ENCODE data around the gene AFF2.
"Not testable (repeated sequence)": the region's sequence is repeated elsewhere in the genome, so short reads cannot be mapped to it uniquely, and the experiment has no call there.

AFF2 gene

DNA sequence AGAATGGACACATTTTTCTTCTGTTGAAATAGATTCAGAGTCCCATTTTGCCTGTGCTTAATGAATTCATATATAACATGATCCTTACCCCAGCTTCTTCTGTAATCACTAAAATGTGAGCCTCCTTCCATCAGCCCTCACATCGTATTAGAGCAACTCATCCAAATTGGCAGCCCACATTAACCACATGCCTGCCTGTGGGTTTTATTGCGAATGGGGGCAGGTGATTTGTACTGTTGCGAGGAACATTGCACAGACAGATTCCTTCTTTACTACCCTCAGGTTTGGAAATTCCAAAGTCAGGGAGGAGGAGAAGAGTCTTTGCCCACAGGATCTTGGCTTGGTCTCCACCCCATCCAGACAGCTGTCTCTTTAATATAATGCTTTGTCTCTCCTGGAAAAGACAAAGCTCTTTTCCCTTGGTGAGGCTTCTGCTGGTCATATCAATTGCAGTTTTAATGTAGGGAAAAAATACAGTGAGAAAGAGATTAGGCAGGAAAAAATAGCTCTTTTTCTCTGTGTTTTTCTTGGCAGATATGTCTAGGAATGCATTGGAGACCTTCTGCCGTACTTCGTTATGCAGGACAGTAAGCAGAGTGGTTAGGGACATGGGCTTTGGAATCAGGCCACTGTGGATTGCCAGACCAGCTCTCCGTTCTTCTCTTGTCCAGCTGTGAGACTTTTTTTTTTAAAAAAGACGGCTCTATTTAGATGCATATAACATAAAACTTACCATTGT lies 371.2 kb downstream of the AFF2 start:
- DNase-seq: no peak

DNA sequence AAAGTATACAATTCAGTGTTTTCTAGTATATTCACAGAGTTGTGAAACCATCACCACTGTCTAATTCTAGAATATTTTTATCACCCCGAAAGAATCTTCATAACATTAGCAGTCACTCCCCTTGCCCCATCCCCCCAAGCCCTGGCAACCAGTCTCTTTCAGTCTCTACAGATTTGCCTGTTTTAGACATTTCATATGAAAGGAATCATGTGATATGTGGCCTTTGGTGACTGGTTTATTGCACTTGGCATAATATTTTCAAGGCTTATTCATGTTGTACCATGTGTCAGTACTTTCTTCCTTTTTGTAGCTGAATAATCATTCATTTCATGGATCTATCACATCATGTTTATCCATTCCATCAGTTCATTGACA lies 371.7 kb downstream of the AFF2 start:
- DNase-seq: no peak

DNA sequence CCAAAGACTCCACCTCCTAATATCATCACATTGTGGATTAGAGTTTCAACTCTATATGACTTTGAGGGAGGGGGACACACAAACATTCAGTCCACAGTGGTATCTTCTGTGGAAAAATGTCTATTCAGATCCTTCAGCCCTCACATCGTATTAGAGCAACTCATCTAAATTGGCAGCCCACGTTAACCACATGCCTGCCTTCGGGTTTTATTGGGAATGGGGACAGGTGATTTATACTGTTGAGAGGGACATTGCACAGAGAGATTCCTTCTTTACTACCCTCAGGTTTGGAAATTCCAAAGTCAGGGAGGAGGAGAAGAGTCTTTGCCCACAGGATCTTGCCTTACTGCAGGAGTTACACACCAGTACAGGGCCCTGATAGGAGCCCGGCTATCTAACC lies 372.5 kb downstream of the AFF2 start:
- no peak for DNase-seq

DNA sequence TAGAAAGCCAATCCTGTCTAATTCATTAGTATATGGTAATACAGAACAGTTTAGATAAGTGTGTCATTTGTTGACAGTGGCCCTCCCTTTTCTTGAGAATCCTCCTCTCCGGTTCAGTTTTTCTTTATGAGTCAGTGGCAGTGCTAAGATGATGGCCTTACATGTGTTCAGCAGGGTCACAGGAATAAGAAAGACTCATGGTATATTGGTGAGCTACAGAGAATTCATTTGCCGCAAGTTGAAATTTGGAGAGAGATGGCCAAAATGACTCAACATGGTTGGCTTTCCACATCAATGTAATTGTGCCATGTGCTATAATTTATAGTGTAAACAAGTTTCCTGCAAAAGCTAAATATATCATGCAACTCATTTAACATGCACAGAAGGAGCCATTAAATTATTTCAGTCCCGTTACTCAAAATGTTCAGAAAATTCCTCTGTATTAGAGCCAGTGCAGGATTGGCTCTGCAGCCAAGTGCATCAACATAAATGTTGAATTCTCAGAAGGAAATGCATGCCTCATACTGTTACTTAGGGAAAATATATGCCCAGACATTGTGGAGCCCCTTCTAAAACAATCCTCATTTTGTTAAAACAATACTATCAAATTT lies 374.3 kb downstream of the AFF2 start:
- no peak for DNase-seq

DNA sequence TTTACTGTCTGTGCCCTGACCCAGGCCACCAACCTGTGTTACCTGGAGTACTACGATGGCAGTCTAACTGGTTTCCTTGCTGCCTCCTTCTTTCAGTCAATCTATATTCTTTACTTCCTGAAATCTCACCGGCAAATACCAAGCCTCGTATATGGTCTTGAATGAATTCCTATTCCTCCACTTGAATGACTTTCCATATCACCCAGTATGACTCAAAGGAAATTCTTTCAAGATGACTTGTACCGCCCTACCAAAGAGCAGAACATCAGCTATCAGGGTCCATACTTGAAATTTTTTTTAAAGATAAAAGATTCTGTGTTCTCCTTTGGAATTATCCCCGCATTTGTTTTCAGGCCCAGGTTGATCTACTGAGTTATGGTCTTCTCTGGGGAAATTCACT lies 378.0 kb downstream of the AFF2 start:
- no peak for DNase-seq

DNA sequence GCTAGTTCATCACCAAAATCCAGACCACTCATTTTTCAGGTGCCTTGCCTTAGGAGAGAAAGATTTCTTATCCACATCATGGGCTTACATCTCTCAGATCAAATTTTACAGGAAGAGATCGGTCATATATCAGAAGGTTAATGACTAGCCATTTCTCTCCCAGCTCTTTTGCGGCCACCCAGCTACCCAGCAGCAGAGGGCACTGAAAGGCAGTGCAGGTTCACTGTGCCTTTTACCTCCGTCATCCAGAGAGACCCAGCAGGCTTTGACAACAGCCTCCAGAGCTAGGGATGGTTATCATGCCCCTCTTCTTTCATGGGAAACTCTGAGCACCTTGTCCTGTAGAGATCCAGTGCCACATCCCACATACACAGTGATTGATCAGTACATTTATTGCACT lies 384.8 kb downstream of the AFF2 start:
- no peak for DNase-seq

DNA sequence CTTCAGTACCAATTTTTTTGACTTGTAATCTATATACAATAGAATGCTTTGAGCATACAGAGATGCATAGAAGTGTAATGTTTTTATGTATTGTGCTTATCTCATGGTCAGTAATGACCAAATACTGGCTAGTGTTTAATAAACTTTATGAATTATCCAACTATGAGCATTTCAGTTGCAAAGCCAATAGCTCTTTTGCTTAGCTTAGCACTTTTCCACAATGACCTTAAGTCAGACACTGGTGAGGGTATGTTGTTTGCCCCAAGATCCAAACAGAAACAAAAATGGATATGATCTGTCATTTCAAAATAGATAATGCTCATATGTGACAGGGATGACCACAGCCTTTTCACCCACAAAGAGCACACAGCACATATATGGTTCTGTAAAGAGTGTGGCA lies 393.0 kb downstream of the AFF2 start:
- DNase-seq: no peak

DNA sequence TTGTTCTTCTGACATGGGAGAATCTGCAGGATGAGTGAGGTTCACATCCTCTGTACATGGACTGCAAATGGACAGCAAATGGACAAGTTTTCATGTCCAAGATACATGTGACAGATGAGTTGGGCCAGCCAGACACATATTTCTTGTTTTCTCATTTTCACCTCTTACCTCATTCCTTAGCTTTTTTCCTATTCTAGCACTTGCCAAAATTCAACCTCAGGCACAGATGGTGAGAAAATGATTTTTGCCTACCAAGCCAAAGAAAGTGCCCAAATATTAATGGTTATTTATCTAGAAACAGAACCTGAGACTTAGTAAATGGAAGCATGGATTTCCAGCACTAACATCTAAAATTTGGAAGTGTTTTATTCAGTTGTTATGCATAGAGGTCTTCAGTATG lies 402.2 kb downstream of the AFF2 start:
- DNase-seq: no peak

DNA sequence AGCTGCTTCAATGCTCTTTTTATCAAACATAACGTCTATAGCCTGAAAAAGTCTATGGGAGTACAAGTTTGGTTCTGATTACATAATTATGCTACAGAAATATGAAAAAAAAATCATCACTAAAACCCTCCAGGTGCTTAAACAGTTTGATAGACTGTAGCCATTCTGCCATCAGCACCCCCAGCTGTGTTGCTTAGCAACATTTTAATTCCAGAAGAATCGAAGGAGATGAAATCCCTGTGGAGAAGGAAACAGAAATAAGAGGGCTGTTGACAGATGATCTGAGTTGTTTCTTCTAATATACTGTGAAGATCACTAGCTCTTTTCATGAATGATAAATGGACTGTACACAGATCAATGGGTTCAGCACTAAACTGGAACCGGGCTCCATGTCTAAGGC lies 402.8 kb downstream of the AFF2 start:
- DNase-seq: no peak

DNA sequence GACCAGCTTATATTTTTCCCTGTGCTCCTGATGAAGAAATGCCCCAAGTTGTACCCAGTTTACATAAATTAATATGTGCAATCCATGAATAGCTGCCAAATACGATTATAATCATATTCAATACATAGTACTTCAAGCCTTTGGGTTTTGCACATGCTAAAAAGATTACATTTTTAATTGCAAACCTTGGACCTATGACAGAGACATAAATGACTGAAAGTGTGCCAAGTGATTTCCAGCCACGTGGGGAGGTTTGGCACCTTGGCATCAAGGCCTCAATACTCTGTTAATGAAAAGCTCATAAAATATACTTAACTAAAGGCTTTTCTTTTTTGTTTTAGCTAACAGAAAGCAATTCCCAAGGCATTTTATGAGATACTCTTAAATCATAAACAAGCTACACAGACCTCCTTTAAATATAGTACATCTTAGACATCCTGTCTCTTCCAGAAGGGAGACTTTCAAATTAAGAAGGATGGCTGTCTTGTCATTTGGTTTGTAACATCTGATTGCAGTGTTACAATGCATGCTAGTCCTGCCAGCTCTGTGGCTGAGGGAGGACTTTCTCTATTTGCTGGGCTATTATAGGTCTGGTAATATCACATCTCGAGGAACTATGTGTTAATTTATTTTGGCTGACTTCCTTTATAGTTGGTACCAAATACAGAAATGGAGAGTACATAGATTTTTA lies 404.1 kb downstream of the AFF2 start:
- no peak for DNase-seq

DNA sequence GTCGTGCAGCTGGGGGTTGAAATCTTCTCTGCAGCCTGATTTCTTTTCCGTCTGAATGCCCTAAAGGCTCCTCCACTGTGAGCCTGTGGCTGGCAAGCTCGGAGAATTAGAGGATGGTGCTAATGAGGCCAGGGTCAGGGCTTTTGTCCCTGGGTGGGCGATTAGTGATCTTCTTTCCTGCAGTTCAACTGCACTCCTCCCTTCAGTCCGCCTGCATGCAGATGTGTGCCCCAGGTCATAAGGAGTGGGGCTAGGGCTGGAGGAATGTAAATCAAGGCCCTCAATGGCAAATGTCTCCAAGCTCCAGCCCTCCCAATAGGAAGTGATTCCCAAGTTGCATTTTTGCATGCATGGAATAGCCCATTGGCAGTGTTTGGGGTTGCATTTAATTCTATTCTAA lies 405.0 kb downstream of the AFF2 start:
- no peak for DNase-seq

DNA sequence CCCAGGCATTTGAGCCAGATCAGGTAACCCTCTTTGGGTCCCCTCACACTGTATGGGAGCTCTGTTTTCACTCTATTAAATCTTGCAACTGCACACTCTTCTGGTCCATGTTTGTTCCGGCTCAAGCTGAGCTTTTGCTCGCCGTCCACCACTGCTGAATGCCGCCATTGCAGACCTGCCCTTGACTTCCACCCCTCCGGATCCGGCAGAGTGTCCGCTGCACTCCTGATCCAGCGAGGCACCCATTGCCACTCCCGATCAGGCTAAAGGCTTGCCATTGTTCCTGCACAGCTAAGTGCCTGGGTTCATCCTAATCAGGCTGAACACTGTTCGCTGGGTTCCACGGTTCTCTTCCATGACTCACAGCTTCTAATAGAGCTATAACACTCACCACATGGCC lies 406.2 kb downstream of the AFF2 start:
- DNase-seq: not testable (repeated sequence)

DNA sequence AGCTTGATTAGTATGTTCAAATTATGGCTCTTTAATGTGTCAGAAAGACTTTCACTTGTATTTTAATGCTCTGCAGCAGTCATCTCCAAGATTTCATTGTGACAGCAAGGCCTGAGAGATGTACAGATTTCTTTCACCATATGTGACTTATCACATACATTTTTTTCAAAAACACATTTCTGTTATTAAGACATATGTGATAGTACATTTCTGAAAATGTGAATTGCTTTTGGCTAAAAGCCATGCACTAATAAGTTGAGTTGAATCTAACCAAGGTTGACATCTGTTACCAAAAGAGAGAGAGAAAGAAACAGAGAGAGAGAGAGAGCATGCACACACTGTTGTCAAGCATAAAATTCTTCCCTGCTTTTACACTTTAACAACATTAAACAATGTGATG lies 409.3 kb downstream of the AFF2 start:
- DNase-seq: no peak

DNA sequence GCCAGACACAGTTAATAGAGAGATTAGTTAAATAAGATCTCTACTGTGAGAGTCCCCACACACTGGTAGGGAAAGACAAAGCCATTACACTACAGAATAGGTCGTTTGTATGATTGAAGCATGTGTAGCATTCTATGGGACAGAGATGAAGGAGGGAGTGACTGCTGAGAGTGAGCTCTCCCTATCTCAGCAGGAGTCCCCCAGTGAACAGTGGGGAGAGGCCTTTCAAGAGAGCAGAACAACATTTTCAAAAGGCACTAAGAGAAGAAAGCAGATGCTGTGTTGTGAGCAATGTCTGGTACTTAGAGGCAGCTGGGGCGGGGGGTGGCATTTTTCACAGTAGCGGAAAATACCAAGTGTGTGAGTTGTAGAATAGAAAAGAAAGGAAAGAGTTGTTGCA lies 413.6 kb downstream of the AFF2 start:
- no peak for DNase-seq

DNA sequence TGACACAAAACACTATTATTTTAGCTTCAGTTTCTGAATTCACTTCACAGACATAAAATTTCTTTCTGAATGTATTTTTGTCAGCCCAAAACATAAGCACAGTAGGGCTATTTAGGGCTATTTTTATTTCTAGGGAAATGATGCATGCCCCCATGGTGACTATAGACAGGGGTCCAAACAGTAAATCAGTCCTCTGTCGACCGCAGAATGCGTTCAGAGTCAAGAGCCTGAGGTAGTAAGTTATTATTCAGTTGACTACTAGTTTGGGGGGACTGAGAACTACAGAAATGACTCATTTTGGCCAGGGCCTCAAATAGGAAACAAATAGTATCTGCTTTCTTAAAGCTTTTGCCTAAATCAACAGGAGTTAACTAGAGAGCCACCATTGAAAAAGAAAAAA lies 414.4 kb downstream of the AFF2 start:
- DNase-seq: no peak

DNA sequence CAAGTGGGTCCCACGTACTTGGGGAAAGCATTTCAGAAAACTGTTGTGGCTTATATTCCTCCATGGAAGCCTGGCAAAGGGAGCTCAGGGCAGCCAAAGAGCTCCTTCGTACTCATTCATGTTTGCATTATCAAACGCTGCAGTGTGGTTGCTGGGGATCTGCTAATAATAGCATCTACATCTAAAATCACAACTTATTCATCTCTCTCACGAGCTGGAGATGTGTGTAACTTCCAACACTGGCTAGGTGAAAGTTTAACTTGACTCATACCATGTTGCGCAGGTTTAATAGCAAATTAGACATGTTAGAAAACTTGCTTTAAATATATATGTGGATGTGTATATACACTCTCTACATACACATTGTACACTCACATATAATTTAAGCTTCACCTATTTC lies 415.1 kb downstream of the AFF2 start:
- no peak for DNase-seq

DNA sequence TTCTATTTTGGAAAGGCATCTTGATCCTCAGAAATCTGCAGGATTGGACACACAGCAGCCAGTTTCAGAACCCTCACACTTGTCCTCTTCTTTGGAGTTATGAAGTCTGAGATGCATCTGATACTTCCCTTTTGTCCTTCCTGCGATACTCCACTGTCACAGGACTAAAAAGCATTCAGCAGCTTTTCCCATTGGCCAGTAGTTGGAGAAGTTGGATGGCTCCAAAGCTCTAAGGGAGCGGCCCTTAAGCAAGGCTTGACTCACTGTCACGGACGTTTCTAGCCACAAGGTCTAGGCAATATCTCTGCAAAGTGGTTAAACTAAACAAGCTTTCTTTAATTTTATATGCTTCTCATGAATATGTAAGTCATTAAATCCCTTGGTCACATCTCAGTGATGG lies 417.0 kb downstream of the AFF2 start:
- no peak for DNase-seq

DNA sequence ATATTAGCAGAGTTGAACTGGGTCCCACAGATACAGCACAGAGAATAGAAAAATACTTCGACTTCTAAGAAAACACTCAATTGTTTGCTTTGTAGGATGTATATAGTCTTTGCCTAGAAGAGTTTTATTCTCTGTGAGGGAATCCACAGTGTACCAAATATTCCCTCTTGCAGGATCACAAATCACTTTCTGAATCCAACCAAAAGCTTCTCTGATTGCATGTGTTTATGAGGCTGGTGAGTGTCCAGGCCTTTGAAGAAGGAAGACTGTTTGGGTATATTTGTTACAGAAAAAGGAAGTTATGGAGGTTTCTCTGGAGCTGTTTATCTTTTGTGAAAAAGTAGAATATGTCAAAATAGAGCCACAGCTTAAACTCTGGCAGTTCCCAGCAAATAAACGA lies 423.2 kb downstream of the AFF2 start:
- no peak for DNase-seq

DNA sequence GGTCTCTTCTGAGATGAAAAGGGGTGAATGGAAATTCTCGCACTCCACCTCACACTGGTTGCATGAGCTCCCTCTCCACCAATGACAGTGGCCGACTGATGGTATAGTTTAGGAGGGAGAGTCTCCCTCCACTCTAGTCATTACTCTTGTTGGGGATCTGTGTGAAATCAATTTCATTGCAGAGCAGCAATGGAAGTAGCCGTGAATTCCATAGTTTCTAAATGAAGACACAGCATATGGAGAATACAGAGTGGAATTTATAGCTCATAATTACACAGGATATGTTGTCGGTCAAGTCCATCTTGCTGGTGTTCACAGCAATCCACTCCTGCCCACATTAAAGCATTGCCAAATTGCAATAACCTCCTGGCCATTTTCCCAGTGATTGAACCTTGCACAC lies 426.0 kb downstream of the AFF2 start:
- no peak for DNase-seq

DNA sequence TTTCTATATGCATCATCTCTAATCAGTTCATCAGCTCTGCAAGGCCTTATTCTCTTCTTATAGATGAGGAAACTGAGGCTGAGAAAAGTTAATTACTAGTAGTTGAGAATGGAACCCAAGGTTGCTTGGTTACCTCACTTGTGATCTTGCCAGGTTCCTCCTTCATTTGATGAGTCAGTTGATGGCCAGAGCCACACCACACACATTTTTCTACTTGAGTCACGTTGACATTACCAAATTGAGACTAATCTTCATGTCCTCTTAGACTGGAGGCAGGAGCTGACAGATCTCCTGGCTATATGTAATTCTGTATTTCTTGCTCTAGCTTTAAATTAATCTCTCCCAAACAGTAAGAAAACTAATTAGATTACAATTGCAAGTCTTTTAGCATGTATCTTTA lies 428.4 kb downstream of the AFF2 start:
- no peak for DNase-seq

DNA sequence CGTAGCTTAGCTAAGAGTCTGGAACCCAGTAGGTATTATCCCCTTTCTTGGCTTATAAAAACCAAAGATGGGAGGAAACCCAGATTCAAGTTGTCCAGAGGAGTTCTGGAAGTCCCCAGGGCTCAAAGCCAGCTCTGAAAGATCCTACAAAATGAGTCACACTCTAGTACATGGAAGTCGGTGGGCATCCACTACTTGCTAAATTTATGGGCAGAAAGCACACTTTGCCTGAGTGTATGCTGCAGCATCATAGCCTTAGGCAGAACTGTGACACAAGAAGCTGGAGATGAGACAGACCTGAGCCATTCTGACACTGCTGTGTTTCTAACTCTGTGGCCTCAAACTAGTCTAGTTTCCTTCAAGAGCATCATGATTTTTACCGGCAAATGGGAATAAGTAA lies 429.3 kb downstream of the AFF2 start:
- no peak for DNase-seq

DNA sequence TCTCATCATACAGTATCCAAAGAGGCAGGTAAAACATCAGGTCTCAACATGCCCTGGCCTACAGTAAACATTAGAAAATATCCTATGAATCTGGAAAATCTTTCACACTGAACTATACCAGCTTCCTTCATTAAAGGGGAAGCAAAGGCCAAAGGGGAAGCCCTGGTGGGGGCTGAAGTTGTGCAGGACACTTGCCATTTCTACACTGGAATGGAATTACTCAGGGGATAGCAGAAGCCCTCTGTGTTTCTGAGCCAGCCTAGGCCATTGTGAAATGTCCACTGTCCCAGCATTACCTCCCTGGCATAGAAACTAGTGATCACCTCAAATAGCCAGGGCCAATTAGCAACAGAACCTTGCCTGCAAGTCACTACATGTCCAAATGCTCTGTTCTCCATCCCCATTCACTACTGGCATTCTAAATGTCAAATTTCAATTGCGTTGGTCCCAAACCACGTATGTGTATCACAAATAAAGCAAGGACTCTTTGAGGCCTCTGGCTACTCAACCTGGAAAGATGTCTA lies 429.9 kb downstream of the AFF2 start:
- DNase-seq: no peak

DNA sequence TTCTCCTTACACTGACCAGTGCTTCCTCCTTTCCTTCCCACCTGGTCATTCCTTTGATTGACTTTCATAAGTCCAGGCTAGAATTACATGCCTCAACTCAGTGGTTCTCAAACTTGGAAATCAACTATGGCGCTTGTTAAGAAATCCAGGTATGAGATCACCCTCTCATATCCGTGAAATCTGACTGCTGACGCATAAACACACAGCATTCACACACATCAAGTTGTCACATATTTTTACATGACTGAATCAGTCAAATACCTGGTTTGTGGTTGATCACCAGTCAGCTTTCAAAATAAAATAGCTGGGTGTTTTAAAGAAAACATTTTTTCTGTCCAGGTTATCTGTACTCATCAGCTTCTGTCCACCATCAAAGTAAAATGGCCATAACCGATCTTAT lies 433.5 kb downstream of the AFF2 start:
- DNase-seq: no peak

DNA sequence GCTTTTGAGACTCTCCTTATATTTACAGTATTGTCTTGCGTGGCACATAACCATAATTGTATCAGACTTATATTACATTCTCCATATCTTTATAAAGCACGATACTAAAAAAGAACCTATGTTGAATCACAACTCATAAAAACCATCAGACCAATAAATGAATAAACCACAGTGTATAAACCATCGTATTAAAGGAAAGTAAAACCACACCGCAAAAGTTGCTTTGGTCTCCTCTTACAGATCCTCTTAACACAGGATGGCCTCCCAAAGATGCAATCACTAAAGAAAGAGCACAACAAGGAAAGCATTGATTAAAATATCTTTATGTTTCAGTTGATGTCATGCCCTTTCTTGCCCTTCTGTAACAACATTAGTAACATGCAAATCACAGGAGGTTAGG lies 437.9 kb downstream of the AFF2 start:
- no peak for DNase-seq
